Measurements from ENCODE around the gene NCF1.
"Not testable (repeated sequence)": the region's sequence is repeated elsewhere in the genome, so short reads cannot be mapped to it uniquely, and the experiment has no call there.

Gene NCF1

GRCh38 chr7:74773760-74774750 lies at the start of gene NCF1:
Gene NCF1 (plus strand): TSS chr7:74774011. CDS start chr7:74774032, 21 bp downstream.
- DNase-seq: not testable (repeated sequence)

- no peak for DNase-seq
Measured at GRCh38 chr7:74725840-74726239, 48.0 kb upstream of the NCF1 start.

DNA sequence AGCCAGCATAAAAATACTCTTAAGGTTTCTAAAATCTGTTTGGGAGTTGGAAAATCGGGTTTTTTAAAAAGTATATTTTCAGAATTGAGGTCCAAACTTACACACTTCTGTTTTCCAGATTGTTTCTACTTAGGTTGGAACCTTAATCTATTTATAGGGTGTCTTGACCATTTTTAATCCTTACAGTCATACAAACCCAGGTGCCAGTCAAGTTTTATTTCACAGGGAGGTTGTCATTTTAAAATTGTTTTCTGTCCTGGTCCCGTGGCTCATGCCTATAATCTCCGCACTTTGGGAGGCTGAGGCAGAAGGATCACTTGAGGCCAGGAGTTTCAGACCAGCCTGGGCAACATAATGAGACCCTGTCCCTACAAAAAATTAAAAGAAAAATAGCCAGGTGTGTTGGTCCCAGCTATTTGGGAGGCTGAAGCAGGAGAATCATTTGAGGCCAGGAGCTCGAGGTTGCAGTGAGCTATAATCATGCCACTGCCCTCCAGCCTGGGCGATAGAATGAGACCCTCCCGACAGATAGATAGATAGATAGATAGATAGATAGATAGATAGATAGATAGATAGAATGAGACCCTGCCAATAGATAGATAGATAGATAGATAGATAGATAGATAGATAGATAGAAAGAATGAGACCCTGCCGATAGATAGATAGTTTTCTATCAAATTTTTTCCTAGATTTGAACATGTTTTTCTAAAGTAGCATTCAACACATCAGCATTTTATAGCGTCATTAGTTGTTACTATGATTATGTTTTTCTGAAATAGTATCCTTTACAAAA lies 47.3 kb upstream of the NCF1 start:
- DNase-seq: no peak

GRCh38 chr7:74728686-74729085 lies 45.1 kb upstream of the NCF1 start:
- DNase-seq: not testable (repeated sequence)

GRCh38 chr7:74730186-74730585 lies 43.6 kb upstream of the NCF1 start:
- not testable (repeated sequence) for DNase-seq

- not testable (repeated sequence) for DNase-seq
Measured at GRCh38 chr7:74739974-74740703, 33.7 kb upstream of the NCF1 start.

- DNase-seq: not testable (repeated sequence)
Measured at GRCh38 chr7:74743936-74744557, 29.8 kb upstream of the NCF1 start.

DNA sequence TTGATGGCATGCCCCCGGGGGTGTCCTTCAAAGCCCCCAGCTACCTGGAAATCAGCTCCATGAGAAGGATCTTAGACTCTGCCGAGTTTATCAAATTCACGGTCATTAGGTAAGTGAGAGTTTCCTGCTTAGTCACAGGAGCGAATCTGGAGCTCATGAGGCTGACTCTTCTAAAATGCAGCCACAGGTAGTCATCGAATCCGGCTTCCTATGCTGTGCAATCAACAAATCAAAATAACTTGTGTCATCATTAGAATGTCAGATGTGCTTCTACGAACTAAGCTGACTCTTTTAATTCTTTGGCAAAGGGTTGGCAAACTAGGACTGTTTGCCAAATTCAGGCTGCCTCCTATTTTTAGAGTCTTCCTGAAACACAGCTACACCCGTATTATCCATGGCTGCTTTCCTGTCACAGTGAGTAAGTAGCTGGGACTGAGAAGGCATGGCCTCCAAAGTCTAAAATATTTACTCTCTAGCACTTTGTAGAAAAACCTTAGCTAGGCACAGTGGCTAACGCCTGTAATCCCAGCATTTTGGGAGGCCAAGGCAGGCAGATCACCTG lies 19.8 kb upstream of the NCF1 start:
- DNase-seq: not testable (repeated sequence)

DNA sequence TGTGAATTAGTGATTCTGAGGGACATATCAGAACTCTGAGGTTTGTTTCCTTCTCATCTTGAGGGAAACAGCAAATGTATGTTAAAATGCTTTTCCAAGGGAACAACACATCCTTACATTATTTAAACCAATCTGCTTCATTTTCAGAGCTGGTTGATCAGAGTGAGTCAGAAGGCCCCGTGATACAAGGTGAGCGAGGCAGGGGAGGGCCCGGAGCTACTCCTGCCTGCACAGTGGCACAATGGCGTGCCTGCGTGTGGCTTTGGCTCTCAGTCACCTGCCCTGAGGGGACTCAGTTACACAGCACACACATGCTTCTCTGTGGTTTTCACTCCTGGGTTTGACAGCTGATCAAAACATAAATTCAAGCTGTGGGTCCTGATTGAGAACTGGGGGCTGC lies 17.1 kb upstream of the NCF1 start:
- not testable (repeated sequence) for DNase-seq

GRCh38 chr7:74758268-74758667 lies 15.5 kb upstream of the NCF1 start:
- not testable (repeated sequence) for DNase-seq

- DNase-seq: not testable (repeated sequence)
Measured at GRCh38 chr7:74758982-74759381, 14.8 kb upstream of the NCF1 start.

DNA sequence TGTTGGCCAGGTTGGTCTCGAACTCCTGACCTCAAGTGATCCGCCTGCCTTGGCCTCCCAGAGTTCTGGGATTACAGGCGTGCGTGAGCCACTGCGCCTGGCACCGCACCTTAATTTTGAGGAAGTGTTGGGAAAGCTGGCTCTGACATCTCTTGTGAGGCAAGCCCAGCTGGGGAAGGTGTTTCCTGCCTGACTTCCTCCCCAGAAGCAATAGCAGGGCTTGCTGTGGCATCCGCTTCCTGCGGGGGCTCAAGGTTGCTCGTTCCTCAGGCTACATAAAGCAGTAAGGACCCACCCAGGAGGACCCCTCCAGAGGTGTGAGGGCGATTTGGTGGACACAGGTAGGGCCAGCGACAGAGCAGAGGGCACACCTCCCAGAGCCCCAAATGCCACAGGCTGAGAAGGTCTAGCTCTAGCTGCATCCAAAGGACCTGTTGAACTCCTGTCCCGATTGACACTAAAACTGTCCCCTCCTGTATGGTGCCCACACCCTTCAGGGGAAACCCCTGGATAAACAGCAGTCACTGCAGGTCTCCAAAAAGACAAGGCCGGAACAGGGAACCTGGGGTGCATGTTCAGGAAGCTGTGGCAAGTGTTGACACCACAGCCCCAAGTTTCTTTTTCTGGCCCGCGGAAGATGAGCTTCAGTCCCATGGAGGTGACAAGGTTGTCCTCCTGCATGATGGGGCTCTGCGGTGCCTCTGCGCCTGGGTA lies 8.4 kb upstream of the NCF1 start:
- DNase-seq: not testable (repeated sequence)

DNA sequence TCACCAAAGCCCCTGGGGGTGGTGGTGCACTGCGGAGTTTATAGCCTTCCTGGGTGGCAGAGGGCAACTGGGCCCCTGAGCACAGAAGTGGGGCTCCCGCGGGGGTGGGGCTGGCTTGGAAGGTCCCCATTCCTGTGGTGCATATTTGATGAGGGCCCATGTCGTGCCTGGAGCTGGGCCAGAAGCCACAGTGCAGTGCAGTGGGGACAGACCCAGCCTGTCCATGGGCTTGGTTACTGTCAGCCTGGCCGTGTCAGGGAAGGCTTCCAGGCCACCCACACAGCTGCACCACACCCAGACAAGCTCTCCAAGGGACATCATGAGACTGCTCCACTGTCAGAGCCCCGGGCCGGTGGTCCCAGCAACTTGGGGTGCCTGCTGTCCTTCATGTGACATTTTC lies 7.3 kb upstream of the NCF1 start:
- not testable (repeated sequence) for DNase-seq

DNA sequence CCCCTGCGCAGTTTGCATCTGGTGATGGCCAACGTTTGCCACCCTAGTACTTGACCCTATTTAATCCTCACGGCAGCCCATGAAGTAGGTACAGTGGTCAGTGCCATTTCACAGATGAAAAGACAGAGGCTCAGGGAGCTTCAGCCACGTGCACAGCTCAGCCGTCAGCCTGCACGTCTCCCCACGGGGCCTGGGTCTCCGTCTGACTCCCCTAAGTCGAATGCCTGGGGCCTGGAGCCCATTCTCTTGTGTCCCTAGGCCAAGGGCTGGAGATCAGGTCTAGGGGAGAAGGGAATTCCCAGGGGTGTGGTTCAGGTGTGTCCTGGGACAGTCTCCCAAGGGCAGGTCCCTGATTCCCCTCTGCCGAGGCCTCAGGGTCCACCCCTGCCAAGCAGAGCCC lies 6.8 kb upstream of the NCF1 start:
- not testable (repeated sequence) for DNase-seq

DNA sequence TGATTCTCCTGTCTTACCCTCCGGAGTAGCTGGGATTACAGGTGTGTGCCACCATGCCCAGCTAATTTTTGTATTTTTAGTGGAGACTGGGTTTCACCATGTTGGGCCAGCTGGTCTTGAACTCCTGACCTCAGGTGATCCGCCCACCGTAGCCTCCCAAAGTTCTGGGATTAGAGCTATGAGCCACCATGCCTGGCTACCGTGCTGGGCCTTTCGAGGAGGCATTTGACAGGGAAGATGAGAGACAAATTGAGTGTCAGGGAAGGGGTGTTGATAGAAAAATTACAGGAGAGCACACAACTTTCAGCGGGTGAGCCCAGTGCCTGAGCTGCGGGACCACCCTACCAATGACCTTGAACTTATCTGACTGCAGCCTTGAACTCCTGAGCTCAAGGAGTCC lies 3.7 kb upstream of the NCF1 start:
- DNase-seq: not testable (repeated sequence)

DNA sequence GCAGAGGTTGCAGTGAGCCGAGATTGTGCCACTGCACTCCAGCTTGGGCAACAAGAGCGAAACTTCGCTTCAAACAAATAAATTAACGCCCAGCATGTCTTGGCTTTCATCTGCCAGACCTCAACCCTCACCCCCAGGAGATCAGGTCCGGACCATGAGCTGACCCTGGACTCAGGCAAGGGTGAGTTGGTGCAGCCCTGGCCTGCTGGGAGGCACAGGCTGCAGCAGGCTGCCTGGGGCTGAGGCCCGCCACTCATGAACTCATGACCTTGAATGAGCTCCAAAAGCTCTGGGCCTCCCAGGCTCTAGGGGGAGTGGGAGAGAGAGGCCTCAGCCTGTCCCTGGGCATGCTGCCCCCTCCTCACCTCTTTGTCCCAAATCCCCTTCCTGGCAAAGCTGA lies 1.7 kb upstream of the NCF1 start:
- DNase-seq: not testable (repeated sequence)

- not testable (repeated sequence) for DNase-seq
Measured at GRCh38 chr7:74775111-74775510, 1.3 kb downstream of the NCF1 start.

DNA sequence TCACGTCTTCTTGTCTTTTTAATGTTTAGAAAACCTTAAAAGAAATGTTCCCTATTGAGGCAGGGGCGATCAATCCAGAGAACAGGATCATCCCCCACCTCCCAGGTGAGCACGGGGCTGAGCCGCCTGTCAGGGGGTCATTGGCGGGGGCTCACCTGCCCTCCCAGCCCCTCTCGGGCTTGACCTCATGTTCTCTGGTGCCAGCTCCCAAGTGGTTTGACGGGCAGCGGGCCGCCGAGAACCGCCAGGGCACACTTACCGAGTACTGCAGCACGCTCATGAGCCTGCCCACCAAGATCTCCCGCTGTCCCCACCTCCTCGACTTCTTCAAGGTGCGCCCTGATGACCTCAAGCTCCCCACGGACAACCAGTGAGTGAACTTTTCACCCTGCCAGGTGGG lies 5.2 kb downstream of the NCF1 start:
- DNase-seq: not testable (repeated sequence)

- DNase-seq: not testable (repeated sequence)
Measured at GRCh38 chr7:74781746-74782145, 7.9 kb downstream of the NCF1 start.

- not testable (repeated sequence) for DNase-seq
Measured at GRCh38 chr7:74783595-74783994, 9.8 kb downstream of the NCF1 start.
